HG03442 (cell line): ENCODE measurements around the gene CCNF.

Source experiments
- ATAC-seq: cut with Tn5 transposase; IDR thresholded peaks from one replicate; pipeline ENCODE4 v1.9.1; 2021; ENCODE audit warnings: mild to moderate bottlenecking, moderate library complexity; ENCODE audit not compliant: unreplicated experiment

The CCNF gene

DNA sequence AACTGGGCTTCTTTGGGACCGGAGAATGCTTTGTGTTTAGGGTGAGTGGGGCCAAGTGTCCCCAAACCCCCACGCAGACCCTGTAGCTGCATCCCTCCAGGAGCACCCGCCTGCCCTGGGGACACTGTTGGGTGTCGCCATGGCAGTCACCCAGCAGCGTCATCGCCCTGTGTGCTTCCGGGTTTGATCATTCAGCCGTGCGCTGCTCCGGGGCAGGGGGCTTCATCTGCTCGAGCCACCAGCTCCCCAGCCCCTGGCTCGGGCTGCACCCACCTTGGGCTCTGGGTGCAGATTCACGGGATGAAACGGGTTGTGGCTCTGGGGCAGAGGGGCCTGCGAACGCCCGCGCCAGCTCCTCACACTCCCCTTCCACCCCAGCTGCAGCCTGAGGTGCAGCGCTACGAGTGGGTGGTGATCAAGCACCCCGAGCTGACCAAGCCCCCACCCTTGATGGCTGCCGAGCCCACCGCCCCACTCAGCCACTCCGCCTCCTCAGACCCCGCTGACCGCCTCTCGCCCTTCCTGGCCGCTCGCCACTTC is 70.7 kb downstream of the CCNF start:
- no peak for ATAC-seq

DNA sequence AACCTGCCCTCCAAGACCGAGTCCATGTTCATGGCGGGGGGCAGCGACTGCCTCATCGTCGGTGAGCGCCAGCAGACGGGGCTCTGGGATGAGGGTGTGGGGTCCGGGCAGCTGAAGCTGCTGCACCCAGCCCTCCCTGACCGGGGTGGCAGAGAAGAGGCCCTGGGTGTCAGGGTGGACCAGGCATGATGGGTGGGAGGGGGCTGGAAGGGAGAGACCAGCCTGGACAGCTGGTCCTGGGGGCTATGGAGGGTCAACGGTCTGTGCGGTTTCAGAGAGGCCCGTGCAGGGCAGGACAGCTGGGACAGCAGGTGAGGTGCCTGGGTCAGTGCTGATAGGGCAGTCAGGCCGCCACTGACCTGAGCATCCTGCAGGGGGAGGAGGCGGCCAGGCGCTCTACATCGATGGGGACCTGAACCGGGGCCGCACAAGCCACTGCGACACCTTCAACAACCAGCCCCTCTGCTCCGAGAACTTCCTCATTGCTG is 71.2 kb downstream of the CCNF start:
- no peak for ATAC-seq

DNA sequence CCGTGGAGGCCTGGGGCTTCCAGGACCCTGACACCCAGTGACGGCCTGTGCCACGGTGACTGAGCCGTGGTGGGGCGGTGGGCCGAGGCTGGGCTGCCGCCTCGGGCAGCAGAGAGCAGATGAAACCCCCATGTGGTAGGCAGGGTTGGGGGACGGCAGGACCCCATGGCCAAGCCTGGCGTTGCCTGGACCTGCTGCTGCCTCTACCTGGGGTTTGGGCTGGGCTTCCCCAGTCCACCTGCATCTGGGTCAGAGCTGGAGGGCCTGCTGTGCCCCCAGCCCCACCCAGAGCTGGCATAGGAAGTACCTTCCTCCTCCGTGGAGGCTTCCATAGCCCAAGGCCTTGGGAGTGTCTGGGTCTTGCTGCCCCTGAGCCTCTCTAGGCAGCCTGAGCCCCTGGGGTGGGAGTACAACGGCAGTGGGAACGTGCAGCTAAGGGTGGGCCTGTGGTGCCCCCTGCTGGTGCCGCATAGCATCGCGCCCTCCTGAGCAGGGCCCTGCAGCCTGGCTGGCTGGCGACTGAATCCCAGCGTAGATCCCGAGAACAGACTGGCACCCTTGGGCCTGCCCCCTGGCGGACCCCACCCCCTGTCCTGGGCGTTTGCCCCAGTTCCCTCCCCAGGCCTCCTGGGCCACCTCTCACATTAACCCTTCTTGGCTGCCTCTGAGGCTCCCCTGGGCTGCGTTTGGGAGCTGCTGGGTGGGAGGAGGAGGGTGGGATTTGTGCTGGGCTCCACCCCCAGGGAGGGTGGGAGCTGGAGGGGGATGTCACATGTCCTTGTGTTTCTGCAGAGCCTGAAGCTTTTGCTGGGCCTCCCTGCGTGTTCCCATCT is 71.9 kb downstream of the CCNF start:
- ATAC-seq: peak; percentile 53

DNA sequence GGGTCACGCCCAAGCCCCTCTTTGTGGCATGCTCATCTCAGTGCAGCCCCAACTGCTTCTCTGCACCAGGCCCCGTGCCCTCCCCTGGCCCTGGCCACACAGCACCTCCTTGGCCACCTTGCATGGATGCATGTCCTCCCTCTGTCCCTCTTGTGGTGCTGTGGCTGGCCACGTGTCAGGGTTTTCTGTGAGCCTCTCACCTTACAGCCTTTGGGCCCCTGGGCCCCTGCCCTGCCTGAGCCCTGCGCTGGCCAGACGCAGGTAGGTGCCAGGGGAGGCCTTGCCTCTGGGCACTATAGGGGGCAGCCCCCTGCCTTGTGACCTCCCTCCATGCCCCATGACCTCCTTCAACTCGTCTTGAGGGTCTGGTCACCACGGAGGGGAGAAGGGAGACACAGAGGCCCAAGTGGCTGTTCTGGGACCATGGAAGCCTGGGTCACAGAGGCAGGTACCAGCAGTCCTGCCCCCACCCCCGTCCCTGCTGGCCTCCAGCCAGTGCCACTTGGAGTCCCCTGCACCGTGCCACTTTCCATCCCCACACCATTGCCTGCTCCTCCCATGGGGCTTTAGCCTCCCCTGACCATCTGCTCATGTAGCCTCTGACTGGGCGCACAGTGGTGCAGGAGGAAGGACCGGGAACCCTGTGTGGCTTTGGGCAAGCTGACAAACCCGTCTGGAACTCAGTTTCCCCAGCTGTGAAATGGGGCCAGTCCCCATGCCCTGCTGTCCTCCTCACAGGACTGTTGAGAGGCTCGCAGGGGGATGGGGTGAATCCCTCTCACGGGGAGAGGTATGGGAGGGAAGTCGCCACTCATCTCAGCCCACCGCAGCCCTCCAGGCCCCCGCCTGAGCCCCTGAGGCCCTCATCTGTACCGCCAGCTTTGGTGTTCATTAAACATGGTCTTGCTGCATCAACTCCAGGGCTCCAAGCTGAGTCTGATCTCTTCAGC is 73.0 kb downstream of the CCNF start:
- ATAC-seq: no peak

DNA sequence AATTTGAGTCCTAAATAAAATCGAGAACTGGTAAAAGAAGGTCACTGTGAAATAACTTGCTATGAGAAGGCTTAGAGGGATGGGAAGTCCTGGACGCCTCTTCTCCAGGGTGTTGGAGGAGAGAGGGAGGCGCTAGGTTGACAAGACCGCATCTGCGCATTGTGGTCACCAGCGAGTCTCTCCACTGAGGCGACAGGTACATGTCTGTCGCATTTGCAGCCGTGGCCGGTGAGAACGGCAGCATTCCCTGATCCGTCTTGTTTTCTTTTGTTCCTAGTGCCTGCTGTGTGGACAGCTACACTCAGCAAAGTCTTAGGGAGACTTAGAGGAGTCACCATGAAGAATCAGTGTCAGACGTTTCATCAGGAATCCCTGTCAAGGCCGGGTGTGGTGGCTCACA is 76.4 kb downstream of the CCNF start:
- no peak for ATAC-seq

DNA sequence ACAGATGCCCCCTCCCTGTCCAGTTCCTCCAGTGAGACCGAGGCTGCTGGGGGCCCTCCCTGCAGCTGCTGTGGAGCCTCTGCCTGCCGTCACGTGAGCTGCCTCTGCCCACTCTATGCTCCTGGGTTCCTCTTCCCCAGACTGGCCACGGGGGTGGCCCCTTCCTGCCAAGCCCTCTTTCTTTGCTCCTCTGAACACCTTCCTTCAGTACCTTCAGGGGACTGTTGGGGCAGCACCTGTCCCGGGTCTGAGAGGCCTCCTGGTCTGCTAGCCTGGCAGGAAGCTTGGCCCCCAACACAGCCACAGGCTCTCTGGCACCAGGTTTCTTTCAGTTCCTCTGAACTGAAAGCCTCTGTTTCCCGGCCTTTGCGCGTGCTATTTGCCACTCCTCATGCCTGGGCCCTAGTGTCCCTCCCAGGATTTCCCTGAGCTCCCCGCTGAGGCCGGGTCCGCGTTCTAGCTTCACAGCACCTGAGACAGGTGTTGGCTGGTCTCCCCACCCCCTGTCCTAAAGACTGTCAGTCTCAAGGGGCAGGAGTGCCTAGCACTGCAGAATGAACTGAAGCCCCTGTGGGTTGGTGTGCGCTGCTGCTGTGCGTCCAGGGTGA is 77.9 kb downstream of the CCNF start:
- no peak for ATAC-seq

DNA sequence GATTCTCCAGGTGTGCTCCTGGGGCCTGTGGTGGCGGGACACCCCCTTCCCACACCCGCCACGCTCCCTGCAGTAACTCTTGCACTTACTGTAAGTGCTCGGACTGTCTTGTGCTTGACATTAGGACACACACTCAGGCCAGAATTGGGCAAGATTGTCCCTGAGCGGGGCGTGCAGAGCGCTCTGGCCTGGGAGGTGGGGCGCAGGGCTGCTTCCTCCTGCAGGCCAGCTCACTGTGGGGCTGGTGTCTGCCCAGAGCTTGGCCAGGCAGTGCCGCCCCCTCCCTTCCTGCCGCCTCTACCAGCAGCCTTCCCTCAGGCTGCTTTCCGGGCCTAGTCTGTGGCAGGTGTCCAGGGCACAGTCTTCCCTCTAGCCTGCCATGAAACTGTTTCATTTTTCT is 78.4 kb downstream of the CCNF start:
- ATAC-seq: no peak
